COLO668 (cell line): ENCODE data around the gene PYGO2.
"Not testable (repeated sequence)": the region's sequence is repeated elsewhere in the genome, so short reads cannot be mapped to it uniquely, and the experiment has no call there.

Experiments used
- DNase-seq: peaks from one replicate; lab custom pipeline; 2025; ENCODE audit not compliant: unreplicated experiment; lab: John Stamatoyannopoulos, UW

Gene PYGO2

DNA sequence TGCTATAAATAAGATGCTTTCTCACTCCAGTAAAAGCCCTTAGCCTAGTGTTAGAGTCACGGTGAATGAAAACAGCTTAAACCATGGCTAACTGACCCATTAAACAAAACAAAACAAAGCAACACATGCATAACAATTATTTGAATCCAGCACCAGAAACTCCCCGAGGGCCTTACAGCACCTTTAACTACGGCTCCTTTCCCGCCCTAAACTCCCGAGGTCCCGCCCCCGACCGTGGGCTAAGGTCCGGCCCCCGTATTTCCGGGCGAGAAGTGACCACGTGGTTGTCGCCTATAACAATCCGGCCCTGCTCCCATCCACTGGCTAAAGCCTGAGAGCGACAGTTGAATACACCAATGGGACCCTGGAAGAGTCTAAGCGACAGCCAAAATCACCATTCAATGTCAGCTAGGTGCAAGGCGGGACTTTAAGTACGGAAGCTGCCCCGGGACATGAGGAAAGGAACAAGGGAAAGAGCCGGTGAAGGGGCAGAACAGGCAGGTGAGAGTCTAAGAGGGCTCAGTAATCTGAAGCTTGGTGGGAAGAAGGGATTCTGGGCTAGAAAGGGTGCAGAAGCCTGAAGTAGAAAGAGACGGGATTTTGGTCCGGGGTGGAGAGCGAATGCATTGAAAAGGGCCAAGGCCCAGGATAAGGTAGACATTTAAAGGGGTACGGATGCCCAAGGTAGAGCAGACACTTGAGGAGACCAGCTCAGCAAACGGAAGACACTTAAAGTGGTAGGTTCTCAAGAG is 21.5 kb upstream of the PYGO2 start, which contains the start of gene FLAD1:
FLAD1 (plus strand) TSS at position 448 of the 752 bp plus-strand sequence. CDS start 351 bp downstream, outside the sequence.
- peak; percentile 99 for DNase-seq

DNA sequence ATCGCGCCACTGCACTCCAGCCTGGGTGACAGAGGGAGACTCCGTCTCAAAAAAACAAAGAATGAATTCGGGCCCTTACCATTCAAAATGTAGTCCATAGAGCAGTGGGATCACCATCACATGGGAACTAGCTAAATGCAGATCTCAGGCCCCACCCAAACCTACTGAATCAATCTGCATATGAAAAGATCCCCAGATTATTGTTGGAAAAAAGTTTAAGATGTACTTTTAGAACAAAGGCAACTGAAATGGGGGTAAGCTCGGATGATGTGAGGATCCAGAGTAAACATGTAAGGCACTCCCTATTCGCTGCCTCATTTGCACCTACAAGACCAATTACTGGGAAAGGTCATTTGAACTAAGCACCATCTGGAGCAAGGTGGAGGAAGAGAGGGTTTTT is 20.8 kb upstream of the PYGO2 start:
- DNase-seq, result no peak

DNA sequence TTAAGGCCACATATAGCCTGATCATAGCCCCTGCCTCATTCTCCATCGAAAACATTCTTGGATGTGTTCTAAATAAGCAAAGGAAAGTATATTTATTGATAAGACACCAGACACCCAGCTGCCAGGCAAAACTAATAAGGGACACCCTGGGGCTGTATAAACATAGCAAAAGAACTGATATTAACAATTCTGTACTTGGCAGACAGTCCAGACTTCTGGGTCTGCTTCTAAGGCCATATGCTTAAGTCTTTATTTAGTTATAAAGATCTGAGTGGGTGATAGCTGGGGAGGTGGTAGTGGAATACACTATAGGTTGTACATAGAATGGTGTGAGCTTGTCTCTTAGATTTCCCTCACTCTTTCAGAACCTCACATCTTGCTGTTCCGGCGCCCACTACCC is 16.8 kb upstream of the PYGO2 start:
- no peak for DNase-seq

DNA sequence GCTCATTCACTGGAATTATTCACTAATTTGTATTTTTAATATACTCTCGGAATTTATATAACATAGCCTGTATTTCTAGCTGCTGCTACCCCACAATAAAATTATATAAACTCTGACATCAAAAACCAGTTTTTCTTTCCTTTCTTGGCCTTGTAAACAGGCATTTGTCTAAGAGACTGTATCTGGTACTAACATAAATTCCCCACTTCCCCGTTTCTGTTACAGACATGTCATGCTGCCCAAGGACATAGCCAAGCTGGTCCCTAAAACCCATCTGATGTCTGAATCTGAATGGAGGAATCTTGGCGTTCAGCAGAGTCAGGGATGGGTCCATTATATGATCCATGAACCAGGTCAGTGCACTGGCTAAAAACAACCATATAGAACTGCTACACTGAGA is 16.2 kb upstream of the PYGO2 start:
- not testable (repeated sequence) for DNase-seq

DNA sequence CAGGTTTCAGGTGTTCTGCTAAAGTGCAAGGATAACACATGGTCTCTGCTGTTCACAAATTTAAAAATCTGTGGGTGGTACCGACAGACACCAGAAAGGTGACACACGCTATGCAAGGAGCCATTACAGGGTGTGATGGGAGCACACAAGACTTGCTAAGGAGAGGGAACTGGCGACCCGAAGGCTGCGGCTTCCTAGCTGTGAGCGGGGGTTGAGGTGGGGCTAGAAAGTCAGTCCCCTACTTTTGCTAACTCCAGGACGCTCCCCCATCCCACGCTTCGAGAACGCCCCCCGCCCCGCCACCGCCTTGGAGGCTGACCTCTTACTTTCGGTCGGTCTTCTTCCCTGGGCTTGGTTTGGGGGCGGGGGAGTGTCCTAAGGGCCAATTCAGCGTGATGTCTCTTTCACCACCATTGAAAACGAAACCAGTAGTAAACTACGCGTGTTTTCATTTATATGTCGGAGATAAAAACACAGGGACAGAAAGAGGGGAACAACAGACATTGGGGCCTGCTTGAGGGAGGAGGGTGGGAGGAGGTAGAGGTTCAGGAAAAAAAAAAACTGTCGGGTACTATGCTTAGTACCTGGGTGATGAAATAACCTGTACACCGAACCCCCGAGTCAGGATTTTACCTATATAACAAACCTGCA is 14.0 kb upstream of the PYGO2 start:
- DNase-seq, result peak; percentile 37

DNA sequence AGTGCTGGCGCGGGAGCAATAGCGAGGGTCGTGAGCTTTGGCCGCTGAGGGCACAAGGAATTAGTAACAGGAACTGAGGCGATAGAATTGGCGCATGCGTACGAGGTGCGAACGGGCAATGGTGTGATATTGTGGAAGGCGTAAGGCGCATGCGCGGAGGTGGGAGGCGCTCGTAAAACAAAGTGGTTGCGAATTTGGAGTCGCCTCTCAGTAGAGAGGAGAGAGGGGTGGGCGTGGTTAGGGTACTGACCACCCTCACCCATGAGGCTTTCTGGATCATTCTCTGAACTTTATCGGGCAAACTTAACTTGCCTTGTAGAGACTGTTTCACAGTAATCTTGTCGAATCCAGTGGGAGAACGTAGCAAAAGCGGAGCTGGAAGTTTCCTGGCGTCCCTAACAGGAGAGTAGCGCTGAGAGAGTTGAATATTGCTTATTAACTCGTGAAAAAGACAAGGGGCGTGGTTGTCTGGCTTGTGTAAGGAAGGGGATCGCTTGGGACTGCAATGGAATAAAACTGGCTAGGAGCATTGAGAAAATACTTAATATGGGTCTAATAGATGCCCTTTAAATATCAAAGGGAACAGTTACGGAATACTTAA is 13.3 kb upstream of the PYGO2 start:
- peak; percentile 97 for DNase-seq

DNA sequence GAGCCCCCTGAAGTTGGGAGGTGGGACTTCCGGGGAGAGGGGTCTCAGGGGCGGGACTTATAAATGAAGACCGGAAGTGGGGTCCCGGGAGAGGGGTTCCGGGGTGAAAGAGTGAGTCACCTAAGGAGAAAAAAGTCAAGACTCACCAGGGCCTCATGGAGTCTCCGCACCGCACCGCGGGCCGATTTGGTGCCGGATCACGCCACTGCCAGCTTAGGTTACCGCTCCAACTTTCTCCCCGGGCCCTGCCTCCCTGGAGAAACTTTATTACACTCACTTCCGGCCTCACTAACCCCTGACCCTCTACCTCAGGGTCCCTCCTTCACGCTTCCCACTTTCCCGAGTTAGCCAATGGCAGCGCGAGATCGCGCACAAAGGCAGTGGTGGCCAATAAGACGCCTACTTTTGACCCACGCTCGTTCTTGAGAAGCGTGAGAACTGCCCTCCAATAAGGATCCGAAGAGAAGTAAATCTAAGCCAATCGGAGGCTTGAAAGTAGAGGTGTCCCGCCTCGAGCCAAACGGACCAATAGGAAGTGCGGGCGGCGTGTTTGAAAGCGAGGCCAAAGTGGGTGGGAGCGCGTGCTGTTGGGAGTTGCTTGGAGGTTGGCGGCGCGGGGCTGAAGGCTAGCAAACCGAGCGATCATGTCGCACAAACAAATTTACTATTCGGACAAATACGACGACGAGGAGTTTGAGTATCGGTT is 12.7 kb upstream of the PYGO2 start, which contains the start of gene CKS1B:
CKS1B (plus strand) TSS at position 580 of the 706 bp plus-strand sequence; CDS start at position 645, 65 bp downstream.
- DNase-seq, result peak; percentile 98

DNA sequence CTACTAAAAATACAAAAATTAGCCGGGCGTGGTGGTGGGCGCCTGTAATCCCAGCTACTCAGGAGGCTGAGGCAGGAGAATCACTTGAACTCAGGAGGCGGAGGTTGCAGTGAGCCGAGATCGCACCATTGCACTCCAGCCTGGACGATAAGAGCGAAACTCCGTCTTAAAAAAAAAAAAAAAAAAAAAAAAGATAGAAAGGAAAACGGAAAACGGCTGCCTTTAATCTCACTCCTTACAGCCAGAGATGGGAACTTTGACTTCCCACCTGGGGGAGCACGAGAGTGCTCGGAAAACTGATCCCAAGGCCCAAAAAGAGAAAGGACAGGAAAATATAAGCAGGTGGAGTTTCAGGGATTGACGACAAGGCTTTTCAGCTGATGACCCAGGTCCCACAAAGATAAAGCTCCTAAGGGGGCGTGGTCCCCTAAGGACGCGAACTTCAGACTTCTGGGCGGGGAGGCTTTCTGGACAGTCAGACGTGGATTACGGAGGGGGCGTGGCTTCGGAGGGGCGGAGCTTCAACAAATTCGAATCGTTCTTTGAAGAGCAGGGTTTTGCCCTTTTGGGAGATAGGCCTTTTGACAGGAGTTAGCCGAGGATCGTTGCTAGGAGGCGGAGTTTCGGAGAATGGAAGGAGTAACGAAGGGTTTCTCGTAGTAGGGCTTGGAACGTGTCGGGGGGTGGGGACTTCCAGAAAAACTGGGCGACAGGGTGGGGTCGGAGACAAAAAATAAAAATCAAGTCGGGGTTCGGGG is 11.9 kb upstream of the PYGO2 start:
- DNase-seq, result peak; percentile 95

DNA sequence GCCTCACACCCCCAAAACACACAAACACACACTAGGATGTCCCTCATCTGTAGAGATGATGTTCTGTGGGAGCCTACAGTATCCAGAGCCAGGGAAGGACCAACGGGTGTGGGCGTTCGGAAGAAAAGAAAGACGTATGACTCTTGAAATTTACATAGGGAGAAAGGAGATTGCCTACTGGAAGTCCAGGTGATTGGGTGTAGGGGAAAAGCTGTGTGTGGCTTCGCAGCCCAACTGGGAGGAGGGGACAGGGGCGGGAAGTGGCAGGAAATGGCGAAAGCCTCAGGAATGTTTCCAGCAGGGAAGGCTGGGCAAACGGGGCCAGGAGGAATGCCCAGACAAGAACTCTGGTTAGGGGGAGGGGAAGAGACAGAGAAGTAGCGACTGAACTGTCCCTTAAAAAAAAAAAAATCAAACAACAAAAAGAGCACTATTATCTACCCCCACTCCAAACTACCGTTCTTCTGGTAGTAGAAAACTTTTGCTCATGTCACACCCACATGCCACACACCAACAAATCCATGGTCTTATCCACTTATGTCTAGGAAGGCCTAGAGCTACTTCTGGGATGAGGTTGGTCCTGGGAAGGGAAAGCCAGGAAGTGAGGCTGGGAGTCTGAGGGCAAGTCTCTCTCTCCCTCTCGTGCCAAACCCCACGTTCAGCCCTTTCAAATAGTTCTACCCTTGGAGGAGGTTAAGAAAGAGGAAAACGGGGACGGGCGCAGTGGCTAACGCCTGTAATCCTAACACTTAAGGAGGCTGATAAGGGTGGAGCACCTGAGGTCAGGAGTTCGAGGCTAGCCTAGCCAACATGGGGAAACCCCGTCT is 11.1 kb upstream of the PYGO2 start:
- DNase-seq, result no peak

DNA sequence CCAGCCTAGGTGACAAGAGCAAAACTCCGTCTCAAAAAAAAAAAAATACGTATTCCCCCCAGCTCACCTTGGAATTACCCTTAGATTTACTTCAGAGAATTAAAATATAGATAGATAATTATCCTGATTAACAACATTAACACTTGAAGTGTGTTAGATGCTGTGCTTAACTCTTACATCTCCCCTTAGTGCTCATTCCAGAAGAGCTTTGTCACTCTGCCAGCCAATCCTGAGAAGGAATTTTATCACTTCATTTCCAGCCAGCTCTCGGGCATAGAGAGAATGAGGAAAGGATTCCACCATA is 10.6 kb upstream of the PYGO2 start:
- DNase-seq, result no peak

DNA sequence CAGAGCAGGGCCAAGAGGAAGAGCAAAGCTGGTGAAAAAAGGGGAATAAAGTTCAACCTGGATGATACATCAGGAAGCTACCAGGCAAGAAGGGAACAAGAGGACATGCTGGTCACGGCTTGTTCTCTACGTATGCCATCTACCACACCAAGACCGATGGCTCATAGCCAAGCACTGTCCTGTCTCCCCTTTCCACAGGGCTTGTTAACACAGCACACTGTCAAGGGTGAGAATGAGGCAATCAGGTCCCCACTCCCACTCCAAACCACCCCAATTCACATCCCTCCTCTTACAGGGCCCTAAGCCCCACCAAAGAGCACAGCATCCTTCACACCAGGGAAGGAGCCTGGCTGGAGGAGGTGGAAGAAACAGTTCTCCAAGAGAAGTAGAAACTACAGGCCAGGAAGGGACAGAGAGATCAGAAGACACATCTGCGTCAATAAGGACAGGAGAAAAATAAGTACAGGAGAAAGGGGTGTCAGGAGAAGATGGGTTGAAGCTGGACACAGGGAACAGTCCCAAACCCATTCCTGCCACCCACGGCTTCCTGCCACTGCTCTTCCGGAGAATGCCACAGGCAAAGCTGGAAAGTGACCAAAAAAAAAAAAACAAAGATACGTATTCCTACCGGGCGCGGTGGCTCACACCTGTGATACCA is 9.9 kb upstream of the PYGO2 start:
- no peak for DNase-seq

DNA sequence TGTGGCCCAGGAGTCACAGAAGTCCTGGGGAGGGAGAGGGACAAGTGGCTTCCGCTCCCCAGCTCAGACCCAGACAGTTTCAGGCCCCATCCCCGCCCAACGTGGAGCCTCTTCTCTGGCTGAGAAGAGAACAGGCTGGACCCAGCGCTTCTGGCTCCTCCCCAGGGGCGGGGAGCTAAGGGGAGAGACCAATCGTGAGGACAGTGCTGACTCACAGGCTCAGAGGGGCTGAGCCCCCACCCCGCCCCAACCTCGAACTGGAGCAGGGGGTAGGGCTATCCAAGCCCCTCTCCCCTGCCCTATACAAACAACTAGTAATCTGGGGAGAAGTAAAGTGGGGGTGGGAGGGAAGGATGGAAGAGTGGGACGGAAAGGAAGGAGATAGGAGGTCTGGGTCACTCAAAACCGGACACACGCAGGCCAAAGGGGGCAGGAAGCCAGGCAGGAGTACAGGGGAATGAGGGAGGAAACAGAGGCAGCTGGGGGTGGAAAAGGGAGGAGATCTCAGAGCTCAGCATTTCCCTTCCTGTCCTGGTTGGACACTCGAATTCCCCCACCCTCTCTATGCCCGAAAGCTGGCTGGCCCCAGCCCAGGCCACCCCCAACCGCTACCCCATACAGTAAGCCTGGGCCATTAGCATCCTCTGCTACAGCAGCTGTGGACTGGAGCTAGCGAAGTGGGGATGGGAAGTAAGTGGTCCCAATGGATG is 9.2 kb upstream of the PYGO2 start, which contains the start of gene SHC1:
SHC1 (minus strand) TSS at position 117 of the 710 bp plus-strand sequence. CDS start 221 bp downstream, outside the sequence.
- peak; percentile 71 for DNase-seq

DNA sequence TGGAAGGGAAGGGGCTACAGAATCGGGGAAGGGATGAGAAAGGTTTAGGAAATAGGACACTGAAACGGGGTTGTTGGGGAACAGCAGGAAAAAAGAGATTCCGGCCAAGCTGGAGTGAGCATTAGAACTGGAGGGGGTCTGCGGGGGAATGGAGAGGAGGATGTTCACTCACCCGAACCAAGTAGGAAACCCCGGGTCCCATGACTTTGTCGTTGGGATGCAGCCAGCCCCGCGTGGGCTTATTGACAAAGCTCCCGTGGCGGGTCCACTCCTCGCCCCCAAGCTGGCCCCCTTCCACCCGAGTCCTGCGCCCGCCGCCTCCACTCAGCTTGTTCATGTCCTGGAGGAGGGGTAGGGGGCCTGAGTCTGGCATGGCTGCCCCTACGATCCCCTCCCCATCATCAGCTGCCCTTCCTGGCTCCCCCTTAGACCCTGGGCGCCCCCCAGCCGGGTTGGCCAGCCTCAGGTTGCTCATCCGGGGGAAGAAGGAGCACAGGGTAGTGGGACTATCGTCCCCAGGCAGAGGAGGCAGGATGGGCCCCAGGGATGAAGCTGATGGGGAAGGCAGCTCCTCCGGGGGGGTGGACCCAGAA is 8.4 kb upstream of the PYGO2 start:
- no peak for DNase-seq

DNA sequence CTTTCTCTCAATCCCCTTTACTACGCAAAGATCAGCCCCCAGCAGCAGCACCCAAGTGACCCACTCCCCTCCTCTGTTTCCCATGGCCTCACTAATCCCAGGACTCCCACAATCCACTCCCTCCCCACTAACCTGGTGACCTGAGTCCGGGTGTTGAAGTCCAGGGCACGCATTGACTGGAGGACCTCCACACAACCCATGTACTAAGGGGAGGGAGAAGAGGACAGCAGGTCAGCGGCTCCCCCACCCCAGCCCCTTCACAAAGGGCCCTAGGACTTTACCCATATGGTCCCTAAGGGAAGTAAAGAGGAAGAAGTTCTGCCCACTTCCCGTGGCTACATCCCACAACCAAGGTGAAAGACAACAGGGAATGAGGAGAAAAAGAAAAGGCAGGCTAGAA is 7.7 kb upstream of the PYGO2 start:
- DNase-seq, result no peak

DNA sequence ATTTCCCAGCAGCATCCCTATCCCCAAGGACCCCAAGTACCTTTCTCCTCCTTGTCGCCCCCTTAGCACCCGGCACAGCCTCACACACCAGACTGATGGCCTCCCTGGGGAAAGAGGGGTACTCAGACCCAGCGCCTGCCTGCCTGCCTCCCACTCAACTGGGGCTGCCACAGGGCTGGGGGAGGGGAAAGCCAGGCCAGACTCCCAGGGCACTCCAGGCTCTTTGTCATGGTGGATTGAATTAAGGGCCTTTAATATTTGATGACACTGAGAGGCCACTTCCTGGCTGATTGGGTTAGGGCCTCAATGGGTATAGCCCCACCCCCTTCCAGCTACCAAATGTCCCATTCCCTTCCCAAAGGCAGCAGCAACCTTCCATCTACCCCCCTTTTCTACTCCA is 7.1 kb upstream of the PYGO2 start:
- DNase-seq, result no peak

DNA sequence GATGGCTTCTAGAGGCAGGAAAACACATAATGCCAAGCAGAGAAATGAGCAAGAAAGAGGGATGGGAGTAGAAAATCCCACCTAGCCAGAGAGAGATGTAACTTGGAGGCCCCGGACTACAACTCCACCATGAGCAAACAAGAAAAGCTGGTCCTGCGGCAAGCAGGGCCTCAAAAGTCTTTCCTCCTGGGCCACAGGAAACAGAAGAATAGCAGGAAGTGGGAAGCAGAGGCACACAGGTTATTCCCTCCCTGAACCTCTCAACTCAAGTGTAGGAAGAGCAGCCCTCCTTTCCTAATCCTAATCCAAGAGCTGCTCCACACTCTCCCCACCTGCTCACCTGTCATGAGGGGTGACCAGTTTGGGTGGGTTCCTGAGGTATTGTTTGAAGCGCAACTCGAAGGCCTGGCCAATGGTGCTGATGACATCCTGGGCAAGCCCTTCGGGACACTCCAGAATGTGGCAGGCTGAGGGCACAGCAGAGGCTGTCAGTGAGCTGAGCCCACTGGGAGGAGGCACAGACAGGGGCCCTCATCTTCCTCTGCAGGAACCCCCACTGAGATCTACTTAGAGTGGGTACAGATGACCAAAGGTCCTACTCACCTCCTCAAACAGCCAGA is 5.9 kb upstream of the PYGO2 start:
- DNase-seq, result no peak

DNA sequence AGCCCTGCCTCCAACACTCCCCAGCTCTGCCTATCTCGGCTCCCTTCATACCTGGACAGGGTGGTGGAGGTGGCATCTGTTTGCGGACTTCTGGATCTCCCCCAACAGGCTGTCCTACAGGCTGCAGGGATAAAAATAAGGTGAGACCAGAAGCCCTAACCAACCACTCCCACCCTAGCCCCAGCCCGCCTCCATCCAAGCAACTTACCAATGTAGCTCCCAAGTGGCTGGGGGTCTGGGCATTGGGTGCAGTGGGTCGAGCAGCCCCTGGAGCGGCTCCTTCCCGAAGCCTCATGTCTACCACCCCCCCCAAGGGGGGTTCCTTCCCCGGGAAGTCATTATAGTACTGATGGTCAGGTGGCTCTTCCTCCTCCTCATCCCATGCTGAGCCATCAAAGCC is 4.5 kb upstream of the PYGO2 start:
- DNase-seq, result no peak

DNA sequence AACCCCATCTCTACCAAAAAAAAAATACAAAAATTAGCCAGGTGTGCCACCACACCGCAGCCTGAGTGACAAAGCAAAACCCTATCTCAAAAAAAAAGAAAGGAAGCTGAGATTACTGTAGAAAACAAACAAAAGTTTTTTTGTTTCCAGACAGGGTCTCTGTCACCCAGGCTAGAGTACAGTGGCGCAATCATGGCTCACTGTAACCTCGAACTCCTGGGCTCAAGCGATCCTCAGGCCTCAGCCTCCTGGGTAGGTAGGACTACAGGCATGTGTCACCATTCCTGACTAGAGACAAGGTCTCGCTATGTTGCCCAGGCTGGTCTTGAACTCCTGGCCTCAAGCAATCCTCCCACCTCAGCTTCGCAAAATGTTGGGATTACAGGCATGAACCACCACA is 2.8 kb upstream of the PYGO2 start:
- DNase-seq, result no peak
